Jurkat, Clone E6-1 (cell line): ENCODE results near the gene SLC27A1.
"Not testable (repeated sequence)": the region's sequence is repeated elsewhere in the genome, so short reads cannot be mapped to it uniquely, and the experiment has no call there.

Source experiments
- DNase-seq: peaks from one replicate; pipeline ENCODE4 v3.0.0-alpha.2; 2011; ENCODE audit warnings: low read depth, low spot score
- H3K4me3 ChIP-seq: 2 replicates; pipeline ENCODE4 v1.5.1; 2011; ENCODE audit warnings: mild to moderate bottlenecking, low read length, control low read depth, moderate library complexity

Gene SLC27A1

DNA sequence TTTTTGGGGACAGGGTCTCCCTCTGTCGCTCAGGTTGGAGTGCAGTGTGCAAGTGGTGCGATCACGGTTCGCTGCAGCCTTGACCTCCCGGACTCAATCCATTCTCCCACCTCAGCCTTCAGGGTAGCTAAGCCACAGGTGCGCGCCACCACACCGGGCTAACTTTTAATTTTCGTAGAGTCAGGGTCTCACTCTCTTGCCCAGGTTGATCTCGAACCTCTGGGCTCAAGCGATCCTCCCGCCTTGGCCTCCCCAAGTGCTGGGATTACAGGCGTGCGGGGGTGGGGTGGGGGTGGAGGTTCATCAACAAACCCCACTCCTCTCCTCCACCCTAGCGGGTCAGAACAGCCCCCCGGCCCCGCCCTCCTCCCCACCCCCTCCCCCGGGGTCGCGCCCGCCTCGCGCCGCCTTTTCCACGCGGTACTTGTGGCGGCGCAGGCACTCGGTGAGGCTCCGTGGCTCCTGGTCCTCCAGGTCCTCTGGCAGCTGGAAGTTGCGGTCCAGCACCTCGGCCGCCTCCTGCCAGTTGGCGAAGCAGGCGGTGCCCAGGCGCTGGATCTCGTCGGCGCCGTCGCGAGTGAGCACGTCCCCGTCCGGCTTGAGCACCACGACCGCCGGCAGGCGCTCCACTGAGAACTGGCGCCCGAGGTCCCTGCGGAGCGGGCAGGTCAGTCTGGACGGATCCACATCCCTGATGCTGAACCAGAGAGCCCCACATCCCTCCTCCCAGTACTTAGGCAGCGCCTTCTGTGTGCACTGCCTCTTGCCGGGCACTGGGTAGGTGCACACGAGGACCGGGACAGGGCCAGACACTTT lies 14.8 kb upstream of the SLC27A1 start:
- no peak overlapping the region for H3K4me3 ChIP-seq
- DNase-seq = no peak

DNA sequence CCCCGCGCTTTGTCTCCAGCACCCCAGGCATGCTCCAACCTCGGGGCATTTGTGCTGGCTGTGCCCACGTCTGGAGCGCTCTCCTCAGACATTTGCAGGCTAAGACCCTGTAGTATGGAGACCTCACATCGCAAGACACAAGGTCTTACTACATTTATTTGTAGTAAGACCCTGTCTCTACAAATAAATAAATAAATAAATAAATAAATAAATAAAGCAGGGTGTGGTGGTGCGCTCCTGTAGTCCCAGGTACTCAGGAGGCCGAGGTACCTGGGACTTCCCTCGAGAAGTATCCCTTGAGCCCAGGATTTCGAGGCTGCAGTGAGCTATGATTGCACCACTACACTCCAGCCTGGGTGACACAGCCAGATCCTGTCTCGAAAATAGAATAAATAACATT lies 14.2 kb upstream of the SLC27A1 start:
- no peak for DNase-seq
- H3K4me3 ChIP-seq = no peak overlapping the region

DNA sequence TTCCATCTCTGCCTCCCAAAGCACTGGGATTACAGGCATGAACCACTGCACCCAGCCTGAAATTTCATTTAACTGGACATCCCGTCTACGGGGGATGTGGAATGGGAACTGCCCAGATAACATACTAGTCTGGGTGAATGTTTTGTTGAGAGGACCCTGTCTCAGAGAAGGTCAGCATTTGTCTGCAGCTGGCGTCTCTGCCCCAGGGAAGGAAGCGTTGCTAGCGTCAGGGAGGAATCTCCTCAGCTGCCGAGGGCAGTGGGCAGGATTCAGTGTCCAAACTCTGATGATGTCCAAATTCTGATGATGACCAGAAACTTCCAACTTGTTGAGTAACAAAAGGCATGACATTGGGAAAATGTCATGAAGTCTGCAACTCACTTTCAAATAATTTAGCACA lies 12.7 kb upstream of the SLC27A1 start:
- no peak overlapping the region for H3K4me3 ChIP-seq
- DNase-seq = no peak

DNA sequence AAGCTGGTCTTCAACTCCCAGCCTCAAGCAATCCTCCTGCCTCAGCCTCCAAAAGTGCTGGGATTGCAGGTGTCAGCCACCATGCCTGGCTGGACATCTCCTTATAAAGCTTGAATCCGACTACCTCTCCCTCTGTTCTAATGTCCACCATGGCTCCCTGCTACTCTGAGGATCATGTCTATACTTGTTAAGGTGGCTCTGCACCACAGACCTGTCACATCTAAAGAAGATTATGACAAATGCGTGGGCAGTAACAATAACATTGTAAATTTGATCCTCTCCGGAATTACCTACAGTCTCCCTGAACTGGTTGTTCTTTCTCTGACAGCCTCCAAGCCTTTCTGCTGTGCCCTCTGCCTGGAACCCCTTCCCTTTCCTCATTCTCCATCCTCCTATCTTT lies 11.4 kb upstream of the SLC27A1 start:
- DNase-seq = no peak
- H3K4me3 ChIP-seq = no peak overlapping the region

DNA sequence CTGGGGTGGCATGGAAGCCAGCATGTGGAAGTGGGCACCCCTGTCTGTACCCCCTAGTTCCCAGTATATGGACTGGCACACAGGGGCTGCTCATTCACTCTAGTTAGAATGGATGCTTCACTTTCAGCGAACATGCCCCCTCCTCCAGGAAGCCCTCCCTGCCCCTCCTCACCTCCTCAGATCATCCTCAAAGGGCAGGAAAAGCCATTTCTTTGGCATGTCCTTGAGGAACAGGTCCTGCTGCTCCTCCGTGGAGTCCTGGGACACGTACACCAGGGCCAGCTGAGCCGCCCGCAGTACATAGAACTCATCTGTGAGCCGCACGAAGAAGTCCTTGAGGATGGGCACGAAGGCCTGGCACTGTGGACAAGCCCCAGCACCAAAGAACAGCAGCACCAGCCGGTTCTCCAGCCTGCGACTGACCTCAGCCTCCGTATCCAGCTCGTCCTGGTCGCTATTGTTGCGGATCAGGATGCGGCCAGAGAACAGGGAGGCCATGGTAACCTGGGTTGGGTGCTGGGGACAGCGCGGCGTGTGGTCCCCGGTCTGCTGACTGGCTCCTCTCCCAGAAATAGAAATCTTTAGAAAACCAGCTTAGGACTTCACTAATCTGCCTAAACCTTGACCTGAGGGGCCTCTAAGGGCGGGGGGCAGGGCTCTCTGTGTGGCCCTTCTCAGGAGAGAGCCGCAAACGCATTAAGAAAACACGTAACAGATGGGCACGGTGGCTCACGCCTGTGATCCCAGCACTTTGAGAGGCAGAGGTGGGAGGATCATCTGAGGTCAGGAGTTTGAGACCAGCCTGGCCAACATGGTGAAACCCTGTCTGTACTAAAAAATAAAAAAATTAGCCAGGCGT lies 9.7 kb upstream of the SLC27A1 start, which contains the start of gene NXNL1:
Gene NXNL1 (minus strand): TSS at position 555 of the 859 bp plus-strand sequence. CDS start 57 bp downstream, at position 498.
- no peak within 1 kb of the TSS for H3K4me3 ChIP-seq
- no peak for DNase-seq

DNA sequence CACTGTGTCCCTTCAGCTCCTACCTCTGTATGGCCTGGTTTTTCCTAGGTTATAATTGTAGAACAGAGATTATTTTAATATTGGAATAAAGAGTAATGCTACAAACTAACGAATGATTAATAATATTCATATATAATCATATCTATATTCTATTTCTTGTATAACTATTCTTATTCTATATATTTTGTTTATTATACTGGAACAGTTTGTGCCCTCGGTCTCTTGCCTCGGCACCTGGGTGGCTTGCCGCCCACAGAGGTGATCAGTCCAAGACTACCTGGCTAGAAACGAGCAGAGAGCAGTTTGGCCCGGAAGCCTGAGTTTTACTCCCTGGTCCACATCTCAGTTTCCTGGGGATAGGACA lies 3.9 kb upstream of the SLC27A1 start:
- no peak overlapping the region for H3K4me3 ChIP-seq
- no peak for DNase-seq

DNA sequence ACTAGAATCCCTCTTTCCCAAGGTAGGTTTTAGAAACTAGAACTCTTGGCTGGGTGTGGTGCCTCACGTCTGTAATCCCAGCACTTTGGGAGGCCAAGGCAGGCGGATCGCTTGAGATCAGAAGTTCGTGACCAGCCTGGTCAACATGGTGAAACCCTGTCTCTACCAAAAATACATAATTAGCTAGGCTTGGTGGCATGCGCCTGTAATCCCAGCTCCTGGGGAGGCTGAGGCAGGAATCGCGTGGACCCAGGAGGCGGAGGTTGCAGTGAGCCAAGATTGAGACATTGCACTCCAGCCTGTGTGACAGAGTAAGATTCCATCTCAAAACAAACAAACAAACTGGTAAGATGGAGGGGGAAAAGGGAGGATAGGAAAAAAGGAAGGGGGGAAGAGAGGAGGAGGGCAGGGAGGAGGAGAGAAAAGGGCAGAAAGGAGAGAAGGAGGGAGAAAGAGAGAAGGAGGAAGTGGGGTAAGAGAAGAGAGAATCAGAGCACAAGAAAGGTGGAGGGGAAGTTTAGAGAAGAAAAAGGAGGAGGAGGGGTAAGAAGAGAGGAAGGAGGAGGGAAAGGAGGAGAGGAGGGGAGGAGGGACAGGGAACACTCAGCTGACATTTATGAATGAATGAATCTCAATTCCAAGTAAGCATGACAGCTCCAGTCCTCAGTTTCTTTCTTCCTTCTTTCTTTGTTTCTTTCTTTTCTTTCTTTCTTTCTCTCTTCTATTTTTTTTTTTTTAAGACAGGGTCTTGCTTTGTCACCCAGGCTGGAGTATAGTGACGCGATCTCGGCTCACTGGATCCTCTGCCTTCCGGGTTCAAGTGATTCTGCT lies 2.6 kb upstream of the SLC27A1 start:
- H3K4me3 ChIP-seq = no peak overlapping the region
- DNase-seq = no peak

DNA sequence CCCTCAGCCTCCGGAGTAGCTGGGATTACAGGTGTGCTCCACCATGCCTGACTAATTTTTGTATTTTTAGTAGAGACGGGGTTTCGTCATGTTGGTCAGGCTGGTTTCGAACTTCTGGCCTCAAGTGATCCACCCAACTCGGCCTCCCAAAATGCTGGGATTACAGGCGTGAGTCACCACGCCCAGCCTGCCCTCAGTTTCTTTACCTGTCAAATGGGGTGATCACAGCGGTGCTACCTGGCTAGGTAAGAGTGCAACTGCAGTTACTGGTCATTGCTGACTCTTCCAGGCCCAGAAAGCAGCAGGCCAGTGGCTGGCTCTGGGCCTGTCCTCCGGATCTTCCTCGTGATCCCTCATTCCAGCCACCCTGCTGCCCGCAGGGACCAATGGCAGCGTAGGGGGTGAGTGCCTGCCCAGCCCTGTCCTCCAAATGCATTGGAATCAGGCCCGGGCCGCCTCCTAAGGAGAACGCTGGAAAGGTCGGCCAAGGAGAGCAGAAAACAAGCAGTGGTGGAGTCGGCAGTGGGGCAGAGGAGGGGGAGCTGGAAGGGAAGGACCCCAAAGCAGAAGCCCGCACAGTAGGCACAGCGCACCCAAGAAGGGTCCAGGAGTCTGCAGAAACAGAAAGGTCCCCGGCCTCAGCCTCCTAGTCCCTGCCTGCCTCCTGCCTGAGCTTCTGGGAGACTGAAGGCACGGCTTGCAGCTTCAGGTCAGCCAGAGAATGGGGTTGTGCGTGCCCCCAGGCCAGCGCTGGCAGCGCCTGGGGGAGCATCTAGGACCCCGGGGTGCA lies 1.8 kb upstream of the SLC27A1 start:
- DNase-seq = no peak
- H3K4me3 ChIP-seq = no peak overlapping the region

DNA sequence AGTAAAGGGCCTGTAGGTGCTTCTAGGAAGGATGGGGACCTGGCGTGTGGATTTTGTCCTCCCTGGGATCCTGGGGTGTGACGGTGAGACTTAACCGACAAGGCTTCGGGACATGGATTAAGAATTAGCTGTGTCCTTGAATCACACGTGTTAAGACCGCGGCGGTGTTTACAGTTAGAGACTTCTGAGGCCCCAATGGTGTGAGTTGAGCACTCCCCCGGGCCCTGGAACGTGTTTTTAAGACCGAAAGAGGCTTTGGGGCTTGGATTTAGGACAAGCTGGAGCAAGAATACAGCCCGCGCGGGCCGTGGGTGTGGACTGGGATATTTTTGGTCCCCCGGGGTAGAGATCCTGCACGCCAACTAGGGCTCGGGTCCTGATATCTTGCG lies 1.2 kb upstream of the SLC27A1 start:
- no peak for DNase-seq
- no peak overlapping the region for H3K4me3 ChIP-seq

DNA sequence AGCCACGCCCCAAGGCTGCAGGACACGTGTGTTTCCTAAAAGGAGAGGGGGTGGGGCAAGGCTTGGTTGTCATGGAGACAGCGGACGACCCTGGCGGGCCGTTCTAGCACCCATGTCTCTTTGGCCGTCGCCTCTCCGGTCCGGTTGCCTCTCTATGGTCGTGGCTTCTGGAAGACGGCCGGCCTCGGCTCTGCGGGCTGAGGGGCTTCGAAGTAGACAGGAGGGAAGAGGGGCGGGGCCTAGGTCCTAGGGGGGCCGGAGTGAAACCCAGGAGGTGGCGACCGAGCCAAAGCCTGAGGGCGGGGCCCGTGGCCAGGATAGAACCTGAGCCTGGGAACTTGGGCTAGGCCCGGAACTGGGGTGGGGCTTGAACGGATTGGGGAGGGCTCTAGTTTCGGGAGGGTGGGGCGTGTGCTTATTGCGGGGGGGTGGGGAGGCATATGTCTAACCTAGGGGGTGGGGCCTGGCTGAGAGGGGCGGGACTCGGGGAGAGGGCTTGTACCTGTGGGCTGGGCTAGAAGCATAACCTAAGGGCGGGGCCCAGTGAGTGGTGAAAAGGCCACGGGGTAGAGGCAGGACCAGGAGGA lies 750 bp upstream of the SLC27A1 start:
- peak; percentile 79 for DNase-seq
- peak overlapping the region; percentile 66 for H3K4me3 ChIP-seq

DNA sequence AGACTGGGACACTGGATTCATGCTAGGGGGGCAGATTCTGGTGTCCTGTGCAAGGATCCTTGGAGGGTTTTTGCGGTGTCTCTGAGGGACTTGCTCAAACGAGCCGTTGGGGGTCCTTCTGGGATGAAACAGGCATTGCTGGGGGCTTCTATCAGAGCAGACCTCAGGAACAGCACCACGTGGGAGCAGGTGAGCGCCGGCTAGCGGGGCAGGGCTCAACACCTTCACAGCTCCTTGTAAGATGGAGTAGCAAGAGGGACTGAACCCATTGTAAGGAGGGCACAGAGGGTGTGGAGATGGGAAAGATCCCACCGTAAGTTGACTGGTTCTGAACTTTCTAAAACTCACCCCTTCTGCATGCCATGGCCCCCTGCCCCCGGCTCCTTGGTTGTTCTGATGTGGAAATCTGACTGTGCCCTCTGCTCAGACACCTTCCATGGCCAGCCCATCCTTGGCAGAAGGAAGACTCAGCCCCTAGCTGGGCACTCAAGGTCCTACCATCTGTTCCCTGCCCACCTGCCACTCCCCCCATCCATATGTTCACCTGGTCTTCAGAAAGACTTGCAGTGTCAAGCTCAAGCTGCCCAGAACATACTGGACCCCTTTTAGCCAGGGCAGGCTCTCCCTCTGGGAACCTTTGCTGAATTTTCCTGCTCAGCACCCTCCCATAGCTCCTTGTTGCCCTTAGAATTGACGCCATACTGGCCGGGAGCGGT lies 1.2 kb downstream of the SLC27A1 start:
- no peak for DNase-seq
- peak overlapping the region; percentile 66 for H3K4me3 ChIP-seq

DNA sequence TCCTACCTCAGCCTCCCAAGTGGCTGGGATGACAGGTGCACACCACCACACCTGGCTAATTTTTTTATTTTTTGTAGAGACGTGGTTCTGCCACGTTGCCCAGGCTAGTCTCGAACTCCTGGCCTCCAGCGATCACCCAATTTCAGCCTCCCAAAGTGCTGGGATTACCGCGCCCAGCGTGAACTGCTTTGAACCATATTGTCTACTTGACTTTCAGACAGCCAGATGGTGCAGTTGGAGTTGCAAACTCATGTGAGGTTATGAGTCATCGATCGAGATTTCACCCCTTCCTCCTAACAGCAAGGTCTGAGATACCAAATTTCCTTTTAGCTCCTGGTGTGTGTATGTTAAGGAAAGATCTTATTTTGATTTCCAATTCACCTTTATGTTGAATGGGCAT lies 2.7 kb downstream of the SLC27A1 start:
- H3K4me3 ChIP-seq = no peak overlapping the region
- DNase-seq = no peak

DNA sequence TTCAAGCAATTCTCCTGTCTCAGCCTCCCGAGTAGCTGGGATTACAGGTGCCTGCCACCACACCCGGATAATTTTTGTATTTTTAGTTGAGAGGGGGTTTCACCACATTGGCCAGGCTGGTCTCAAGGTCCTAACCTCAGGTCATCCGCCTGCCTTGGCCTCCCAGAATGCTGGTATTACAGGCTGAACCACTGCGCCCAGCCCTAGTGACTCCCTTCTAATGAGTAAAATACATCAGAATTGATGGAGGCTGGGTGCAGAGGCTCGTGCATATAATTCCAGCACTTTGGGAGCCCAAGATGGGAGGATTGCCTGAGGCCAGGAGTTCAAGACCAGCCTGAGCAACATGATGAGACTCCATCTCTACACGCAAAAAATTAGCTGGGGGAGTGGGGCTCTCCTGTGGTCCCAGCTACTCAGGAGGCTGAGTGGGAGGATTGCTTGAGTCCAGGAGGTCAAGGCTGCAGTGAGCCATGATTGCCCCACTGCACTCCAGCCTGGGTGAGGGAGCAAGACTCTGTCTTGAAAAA lies 4.8 kb downstream of the SLC27A1 start:
- H3K4me3 ChIP-seq, DNase-seq: not testable (repeated sequence)

DNA sequence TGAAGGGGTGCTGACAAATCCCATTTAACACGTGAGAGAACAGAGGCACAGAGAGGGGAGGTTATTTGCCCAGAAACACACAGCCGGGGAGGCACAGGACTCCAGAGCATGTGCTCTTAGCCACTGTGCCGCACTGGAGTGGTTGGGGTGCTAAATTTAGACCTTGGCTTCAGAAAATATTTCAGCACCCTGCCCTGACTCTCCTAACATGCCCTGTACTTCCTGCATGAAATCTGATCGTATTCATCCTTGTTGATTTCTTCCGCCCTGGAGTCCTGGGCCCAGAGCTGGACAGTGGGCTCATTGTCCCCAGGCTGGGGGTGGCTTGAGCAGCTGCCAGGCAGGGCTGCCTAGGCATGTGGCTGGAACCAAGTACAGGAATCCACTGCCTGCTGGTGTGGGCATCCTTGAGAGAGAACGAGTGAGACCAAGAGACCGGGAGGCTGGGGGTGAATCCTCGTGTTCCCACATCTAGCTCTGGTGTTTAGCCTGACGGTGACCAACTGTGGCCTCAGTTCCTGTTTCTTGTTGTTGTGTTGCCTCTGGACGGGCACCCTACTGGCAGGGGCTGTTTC lies 5.3 kb downstream of the SLC27A1 start:
- DNase-seq = no peak
- H3K4me3 ChIP-seq = no peak overlapping the region

DNA sequence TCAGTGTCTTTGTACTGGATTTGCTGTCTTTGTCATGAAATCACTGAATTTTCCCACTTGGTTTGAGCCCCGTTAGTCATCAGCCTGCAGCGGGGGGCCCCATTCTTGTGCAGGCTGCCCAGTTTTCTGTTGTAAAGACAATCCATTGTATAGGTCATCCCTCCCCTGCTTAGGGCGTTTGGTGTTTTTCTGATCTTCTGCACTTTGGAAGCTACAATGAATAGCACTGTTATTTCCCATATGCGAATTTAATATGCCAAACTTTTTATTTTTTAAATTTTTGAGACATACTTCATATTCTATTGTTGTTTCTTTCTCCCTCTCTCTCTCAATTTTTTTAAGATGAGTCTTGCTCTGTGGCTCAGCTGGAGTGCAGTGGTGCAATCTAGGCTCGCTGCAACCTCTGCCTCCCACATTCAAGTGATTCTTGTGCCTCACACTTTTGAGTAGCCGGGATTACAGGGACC lies 9.0 kb downstream of the SLC27A1 start:
- DNase-seq = no peak
- H3K4me3 ChIP-seq = no peak overlapping the region

DNA sequence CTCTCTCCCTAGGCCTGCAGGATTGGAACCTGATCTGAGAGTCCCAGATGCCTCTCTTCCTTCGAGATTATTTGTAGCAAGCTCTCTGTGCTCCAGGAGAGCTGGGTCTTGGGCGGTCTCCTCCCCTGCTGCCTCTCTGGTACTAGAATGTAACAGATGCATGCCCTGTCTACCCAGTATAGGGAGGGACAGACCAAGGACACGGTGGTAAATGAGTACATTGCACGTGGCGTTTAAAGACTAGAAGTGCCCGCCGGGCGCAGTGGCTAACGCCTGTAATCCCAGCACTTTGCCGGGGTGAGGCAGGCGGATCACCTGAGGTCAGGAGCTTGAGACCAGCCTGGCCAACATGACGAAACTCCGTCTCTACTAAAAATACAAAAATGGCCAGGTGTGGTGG lies 11.7 kb downstream of the SLC27A1 start:
- no peak for DNase-seq
- no peak overlapping the region for H3K4me3 ChIP-seq

DNA sequence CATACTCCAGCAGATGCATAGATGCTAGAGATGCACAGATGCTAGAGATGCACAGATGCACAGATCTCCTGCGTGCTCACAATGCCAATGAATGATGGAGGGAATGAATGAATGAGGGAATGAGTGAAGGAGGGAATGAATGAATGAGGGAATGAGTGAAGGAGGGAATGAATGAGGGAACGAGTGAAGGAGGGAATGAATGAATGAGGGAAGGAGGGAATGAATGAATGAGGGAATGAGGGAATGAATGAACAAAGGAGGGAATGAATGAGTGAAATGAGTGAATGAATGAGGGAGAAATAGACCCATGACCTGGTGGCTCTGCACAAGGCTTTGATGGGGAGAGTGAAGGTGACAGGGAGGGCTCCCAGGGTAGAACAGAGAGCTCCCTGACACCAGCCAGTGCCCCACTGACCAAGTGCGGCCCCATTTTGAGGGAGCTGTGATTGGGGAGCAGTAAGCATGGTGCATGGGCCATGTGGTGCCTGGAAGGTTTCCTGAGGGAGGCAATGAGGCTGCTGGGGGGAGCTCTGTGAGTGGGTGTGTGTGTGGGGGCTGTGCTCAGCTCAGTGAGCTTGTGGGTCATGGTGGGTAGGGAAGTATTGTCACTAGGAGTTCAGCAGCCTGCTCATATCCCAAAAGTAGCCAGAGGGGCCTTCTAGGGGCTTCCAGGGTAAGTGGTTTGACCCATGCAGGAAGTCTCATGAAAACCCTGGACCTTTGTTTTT lies 12.7 kb downstream of the SLC27A1 start:
- DNase-seq = no peak
- H3K4me3 ChIP-seq = no peak overlapping the region
